ENCODE results near the gene FASTKD1. TPM values are rescaled to one million over a fixed set of nuclear protein-coding genes. Genes with fewer than 3 reads are reported as not detected.
"Not testable (repeated sequence)": the region's sequence is repeated elsewhere in the genome, so short reads cannot be mapped to it uniquely, and the experiment has no call there.

FASTKD1 gene
- total and polyA plus RNA-seq, 10 of the 15 experiments (the other 5 are each of a cell fraction or from before 2014, with no cell fraction given) = 45.6 to 76.1 (median 63.4) TPM

DNA sequence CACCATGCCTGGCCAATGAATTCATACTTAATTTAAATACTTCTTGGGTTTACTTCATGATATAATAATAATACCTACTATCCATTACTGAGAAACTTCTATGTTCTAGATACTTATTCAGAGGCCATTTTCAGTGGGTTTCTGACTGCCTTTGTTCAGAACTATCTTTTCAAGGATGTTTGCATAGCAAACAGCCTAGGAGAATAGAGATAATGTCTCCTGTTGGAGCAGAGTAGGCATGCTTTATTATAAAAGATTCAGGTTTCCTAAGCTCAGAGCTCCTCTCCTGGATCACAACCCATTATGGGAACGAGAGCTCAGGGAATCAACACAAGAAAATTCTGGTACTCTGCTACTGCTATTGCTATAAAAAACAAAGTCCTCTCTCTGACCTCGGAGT is 11.1 kb downstream of the FASTKD1 start:
- no peak for FAIRE-seq
- H3K27me3 ChIP-seq (replicated peaks in 1 of 2; ENCODE audit: control insufficient read depth in 2 of 2, insufficient read depth in 2 of 2, low read length in 1 of 2) = no peaks in the 10 kb centered on the region
- no peak overlapping the region for H3K4me2 ChIP-seq (ENCODE audit: control insufficient read depth, insufficient read depth)
- BruUV-seq (replicated peaks) = no TSS peak
- no peak overlapping the region for H3K9ac ChIP-seq (ENCODE audit: control insufficient read depth, insufficient read depth, low read length)
- ChIA-PET CTCF (interaction anchor here (0.5 kb wide), 1 partner anchor 32 kb away, joined by 3 read pairs; no protein-coding TSS in a partner anchor), SMC1A (ENCODE audit: uncharacterized antibody, unreplicated experiment) (interaction anchor here (1.3 to 1.6 kb wide), 2 partner anchors 23 to 99 kb away, joined by 3 read pairs; no protein-coding TSS in a partner anchor), RAD21 (ENCODE audit: unreplicated experiment) (no interaction called here), POLR2A (interaction anchor here (1.4 kb wide), 1 partner anchor 11 kb away, joined by 6 read pairs; the partner anchor contains the start of gene FASTKD1)
- peaks cover 2% of the 10 kb centered on the region; the same call in 2 of the 3 replicates for H3K9me3 ChIP-seq (replicated peaks; ENCODE audit: control insufficient read depth, insufficient read depth, low read length)
- peaks cover 1% of the 10 kb centered on the region; the same call in 1 of the 2 replicates for H3K79me2 ChIP-seq (ENCODE audit: control insufficient read depth, insufficient read depth, low read length)
- H3K27ac ChIP-seq (ENCODE audit: control insufficient read depth, insufficient read depth) = no peak overlapping the region
- 98% methylated on average over 2 of the region's 2 CpGs for WGBS (ENCODE audit: insufficient coverage, insufficient replicate concordance, low lambda C conversion rate, missing lambda C conversion rate)
- no peak overlapping the region for H2AFZ ChIP-seq (ENCODE audit: control insufficient read depth, low read depth, low read length)
- in situ Hi-C loops (cut with MboI) = no loop called here
- no peak for DNase-seq (ENCODE audit: low read depth, low spot score)
- intact Hi-C loops (cut with micrococcal nuclease; ENCODE audit: unreplicated experiment) = no loop called here
- no peak for TF ChIP-seq BACH1 (IDR thresholded peaks at IDR 0.05; ENCODE audit: borderline replicate concordance)
- no peak for TF ChIP-seq SMAD1 (IDR thresholded peaks at IDR 0.05; ENCODE audit: low read depth, partially characterized antibody)
- TF ChIP-seq NR2C2 (IDR thresholded peaks at IDR 0.05; ENCODE audit: borderline replicate concordance, control insufficient read depth, insufficient read length, low read depth) = no peak
- TF ChIP-seq, protein P1, sequence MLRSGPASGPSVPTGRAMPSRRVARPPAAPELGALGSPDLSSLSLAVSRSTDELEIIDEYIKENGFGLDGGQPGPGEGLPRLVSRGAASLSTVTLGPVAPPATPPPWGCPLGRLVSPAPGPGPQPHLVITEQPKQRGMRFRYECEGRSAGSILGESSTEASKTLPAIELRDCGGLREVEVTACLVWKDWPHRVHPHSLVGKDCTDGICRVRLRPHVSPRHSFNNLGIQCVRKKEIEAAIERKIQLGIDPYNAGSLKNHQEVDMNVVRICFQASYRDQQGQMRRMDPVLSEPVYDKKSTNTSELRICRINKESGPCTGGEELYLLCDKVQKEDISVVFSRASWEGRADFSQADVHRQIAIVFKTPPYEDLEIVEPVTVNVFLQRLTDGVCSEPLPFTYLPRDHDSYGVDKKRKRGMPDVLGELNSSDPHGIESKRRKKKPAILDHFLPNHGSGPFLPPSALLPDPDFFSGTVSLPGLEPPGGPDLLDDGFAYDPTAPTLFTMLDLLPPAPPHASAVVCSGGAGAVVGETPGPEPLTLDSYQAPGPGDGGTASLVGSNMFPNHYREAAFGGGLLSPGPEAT (IDR thresholded peaks at IDR 0.05; ENCODE audit: low read depth) = no peak
- TF ChIP-seq ZSCAN29 (IDR thresholded peaks at IDR 0.05) = no peak
- TF ChIP-seq, protein P2, sequence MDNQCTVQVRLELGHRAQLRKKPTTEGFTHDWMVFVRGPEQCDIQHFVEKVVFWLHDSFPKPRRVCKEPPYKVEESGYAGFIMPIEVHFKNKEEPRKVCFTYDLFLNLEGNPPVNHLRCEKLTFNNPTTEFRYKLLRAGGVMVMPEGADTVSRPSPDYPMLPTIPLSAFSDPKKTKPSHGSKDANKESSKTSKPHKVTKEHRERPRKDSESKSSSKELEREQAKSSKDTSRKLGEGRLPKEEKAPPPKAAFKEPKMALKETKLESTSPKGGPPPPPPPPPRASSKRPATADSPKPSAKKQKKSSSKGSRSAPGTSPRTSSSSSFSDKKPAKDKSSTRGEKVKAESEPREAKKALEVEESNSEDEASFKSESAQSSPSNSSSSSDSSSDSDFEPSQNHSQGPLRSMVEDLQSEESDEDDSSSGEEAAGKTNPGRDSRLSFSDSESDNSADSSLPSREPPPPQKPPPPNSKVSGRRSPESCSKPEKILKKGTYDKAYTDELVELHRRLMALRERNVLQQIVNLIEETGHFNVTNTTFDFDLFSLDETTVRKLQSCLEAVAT (IDR thresholded peaks at IDR 0.05) = no peak
- no peak for TF ChIP-seq STAT3 (IDR thresholded peaks at IDR 0.05; ENCODE audit: low read depth, low read length)
- TF ChIP-seq YBX1 (IDR thresholded peaks at IDR 0.05) = no peak
- no peak for TF ChIP-seq ZNF384 (IDR thresholded peaks at IDR 0.05; ENCODE audit: borderline replicate concordance, low read depth, low read length)
- no peak; the same call in 2 of the 3 replicates for ATAC-seq
- H3K4me3 ChIP-seq = no peak overlapping the region
- H3K36me3 ChIP-seq (ENCODE audit: control insufficient read depth in 2 of 2, insufficient read depth in 2 of 2, low read length in 1 of 2) = peaks cover 0 to 12% of the 10 kb centered on the region in 2 experiments; a peak in 1 of 4 replicates
- no peaks in the 10 kb centered on the region for H3K4me1 ChIP-seq (ENCODE audit: control insufficient read depth, insufficient read depth, low read length)
- no peaks in the 10 kb centered on the region for H4K20me1 ChIP-seq (ENCODE audit: control insufficient read depth, insufficient read depth)

DNA sequence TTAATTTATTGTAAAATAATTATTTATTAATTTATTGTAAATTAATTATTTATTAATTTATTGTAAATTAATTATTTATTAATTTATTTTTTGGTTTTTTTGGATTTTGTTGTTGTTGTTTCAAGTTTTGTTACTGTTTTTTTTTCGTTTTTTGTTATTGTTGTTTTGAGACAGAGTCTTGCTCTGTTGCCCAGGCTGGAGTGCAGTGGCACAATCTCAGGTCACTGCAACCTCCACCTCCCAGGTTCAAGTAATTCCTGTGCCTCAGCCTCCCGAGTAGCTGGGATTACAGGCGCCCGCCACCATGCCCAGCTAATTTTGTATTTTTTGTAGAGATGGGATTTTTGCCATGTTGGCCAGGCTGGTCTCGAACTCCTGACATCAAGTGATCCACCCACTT is 11.6 kb downstream of the FASTKD1 start:
- H3K27ac ChIP-seq (ENCODE audit: control insufficient read depth, insufficient read depth); FAIRE-seq; H3K4me3 ChIP-seq; intact Hi-C loops (cut with micrococcal nuclease; ENCODE audit: unreplicated experiment); H3K9me3 ChIP-seq (replicated peaks; ENCODE audit: control insufficient read depth, insufficient read depth, low read length); ATAC-seq; H3K9ac ChIP-seq (ENCODE audit: control insufficient read depth, insufficient read depth, low read length); H3K79me2 ChIP-seq (ENCODE audit: control insufficient read depth, insufficient read depth, low read length); H2AFZ ChIP-seq (ENCODE audit: control insufficient read depth, low read depth, low read length); H4K20me1 ChIP-seq (ENCODE audit: control insufficient read depth, insufficient read depth); H3K4me2 ChIP-seq (ENCODE audit: control insufficient read depth, insufficient read depth); DNase-seq (ENCODE audit: low read depth, low spot score); BruUV-seq (replicated peaks); in situ Hi-C loops (cut with MboI); H3K27me3 ChIP-seq (replicated peaks in 1 of 2; ENCODE audit: control insufficient read depth in 2 of 2, insufficient read depth in 2 of 2, low read length in 1 of 2); H3K4me1 ChIP-seq (ENCODE audit: control insufficient read depth, insufficient read depth, low read length); RAD21 ChIA-PET (ENCODE audit: unreplicated experiment): not testable (repeated sequence)
- POLR2A ChIA-PET = interaction anchor here (1.4 kb wide), 1 partner anchor 11 kb away, joined by 6 read pairs; the partner anchor contains the start of gene FASTKD1
- SMC1A ChIA-PET (ENCODE audit: uncharacterized antibody, unreplicated experiment) = interaction anchor here (1.3 to 1.6 kb wide), 2 partner anchors 23 to 99 kb away, joined by 3 read pairs; no protein-coding TSS in a partner anchor
- H3K36me3 ChIP-seq (ENCODE audit: control insufficient read depth in 2 of 2, insufficient read depth in 2 of 2, low read length in 1 of 2) = peaks cover 0 to 12% of the 10 kb centered on the region in 2 experiments; a peak in 1 of 4 replicates
- CTCF ChIA-PET = interaction anchor here (0.5 kb wide), 1 partner anchor 32 kb away, joined by 3 read pairs; no protein-coding TSS in a partner anchor
- 97% methylated on average over 5 of the region's 5 CpGs for WGBS (ENCODE audit: insufficient coverage, insufficient replicate concordance, low lambda C conversion rate, missing lambda C conversion rate)

Data from GM12878 (cell line).